Osteocyte (in vitro differentiated cells): ENCODE measurements around the gene OVCH1. TPM values are rescaled to one million over a fixed set of nuclear protein-coding genes. Genes with fewer than 3 reads are reported as not detected.
"Not testable (repeated sequence)": the region's sequence is repeated elsewhere in the genome, so short reads cannot be mapped to it uniquely, and the experiment has no call there.

ENCODE experiments used
- DNase-seq: peaks from one replicate; pipeline ENCODE4 v3.0.0; 2021; ENCODE audit warnings: mixed read lengths; ENCODE audit not compliant: unreplicated experiment; ENCODE audit errors: extremely low spot score
- H3K27ac Mint-ChIP-seq: one replicate; pipeline ENCODE4 v1.8.0; 2021; ENCODE audit warnings: mild to moderate bottlenecking, mixed read lengths; ENCODE audit not compliant: unreplicated experiment
- H3K27me3 Mint-ChIP-seq: one replicate; pipeline ENCODE4 v1.8.0; 2021; ENCODE audit warnings: mixed read lengths; ENCODE audit not compliant: unreplicated experiment
- H3K36me3 Mint-ChIP-seq: one replicate; pipeline ENCODE4 v1.8.0; 2021; ENCODE audit warnings: mixed read lengths; ENCODE audit not compliant: unreplicated experiment
- H3K4me1 Mint-ChIP-seq: one replicate; pipeline ENCODE4 v1.8.0; 2021; ENCODE audit warnings: mixed read lengths; ENCODE audit not compliant: unreplicated experiment
- H3K4me3 Mint-ChIP-seq: one replicate; pipeline ENCODE4 v1.8.0; 2021; ENCODE audit warnings: mild to moderate bottlenecking, moderate library complexity, mixed read lengths; ENCODE audit not compliant: unreplicated experiment
- H3K9me3 Mint-ChIP-seq: one replicate; pipeline ENCODE4 v1.8.0; 2021; ENCODE audit warnings: mixed read lengths; ENCODE audit not compliant: unreplicated experiment
- total RNA-seq: library from RNA; stranded (reverse); gene quantifications from 2 replicates; pipeline ENCODE4 v1.2.1, GENCODE V29; 2021
- TF ChIP-seq, protein P1 (sequence below): fragments of 200-600 bp; sonication (generic); IDR thresholded peaks from 2 replicates; pipeline ENCODE4 v1.5.0; 2021; ENCODE audit warnings: antibody characterized with exemption, mild to moderate bottlenecking, moderate library complexity

OVCH1 gene
- total RNA-seq, 1 donor from 2014 or later = 0.46 TPM

DNA sequence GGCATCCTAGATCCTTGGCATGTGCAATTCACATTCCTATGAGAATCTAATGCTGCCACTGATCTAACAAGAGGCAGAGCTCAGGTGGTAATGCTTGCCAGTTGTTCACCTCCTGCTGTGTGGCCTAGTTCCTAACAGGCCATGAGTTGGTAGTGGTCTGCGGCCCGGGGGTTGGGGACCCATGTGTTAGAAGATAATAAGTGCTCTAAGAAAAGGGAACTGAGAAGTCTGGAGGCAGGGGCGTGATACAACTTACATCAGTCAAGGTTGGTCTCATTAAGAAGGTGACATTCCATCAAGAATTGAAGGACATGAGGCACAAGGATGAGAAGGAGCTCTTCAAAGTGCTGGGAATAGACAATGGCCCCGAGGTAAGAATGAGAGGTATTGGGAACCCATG is 49.3 kb downstream of the OVCH1 start:
- H3K4me1 Mint-ChIP-seq = no peaks in the 10 kb centered on the region
- DNase-seq = no peak
- TF ChIP-seq, protein P1, sequence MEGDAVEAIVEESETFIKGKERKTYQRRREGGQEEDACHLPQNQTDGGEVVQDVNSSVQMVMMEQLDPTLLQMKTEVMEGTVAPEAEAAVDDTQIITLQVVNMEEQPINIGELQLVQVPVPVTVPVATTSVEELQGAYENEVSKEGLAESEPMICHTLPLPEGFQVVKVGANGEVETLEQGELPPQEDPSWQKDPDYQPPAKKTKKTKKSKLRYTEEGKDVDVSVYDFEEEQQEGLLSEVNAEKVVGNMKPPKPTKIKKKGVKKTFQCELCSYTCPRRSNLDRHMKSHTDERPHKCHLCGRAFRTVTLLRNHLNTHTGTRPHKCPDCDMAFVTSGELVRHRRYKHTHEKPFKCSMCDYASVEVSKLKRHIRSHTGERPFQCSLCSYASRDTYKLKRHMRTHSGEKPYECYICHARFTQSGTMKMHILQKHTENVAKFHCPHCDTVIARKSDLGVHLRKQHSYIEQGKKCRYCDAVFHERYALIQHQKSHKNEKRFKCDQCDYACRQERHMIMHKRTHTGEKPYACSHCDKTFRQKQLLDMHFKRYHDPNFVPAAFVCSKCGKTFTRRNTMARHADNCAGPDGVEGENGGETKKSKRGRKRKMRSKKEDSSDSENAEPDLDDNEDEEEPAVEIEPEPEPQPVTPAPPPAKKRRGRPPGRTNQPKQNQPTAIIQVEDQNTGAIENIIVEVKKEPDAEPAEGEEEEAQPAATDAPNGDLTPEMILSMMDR = no peak
- H3K9me3 Mint-ChIP-seq = no peaks in the 10 kb centered on the region
- H3K4me3 Mint-ChIP-seq = no peak overlapping the region
- peaks cover 22% of the 10 kb centered on the region for H3K27me3 Mint-ChIP-seq
- no peak overlapping the region for H3K27ac Mint-ChIP-seq
- H3K36me3 Mint-ChIP-seq = no peaks in the 10 kb centered on the region

DNA sequence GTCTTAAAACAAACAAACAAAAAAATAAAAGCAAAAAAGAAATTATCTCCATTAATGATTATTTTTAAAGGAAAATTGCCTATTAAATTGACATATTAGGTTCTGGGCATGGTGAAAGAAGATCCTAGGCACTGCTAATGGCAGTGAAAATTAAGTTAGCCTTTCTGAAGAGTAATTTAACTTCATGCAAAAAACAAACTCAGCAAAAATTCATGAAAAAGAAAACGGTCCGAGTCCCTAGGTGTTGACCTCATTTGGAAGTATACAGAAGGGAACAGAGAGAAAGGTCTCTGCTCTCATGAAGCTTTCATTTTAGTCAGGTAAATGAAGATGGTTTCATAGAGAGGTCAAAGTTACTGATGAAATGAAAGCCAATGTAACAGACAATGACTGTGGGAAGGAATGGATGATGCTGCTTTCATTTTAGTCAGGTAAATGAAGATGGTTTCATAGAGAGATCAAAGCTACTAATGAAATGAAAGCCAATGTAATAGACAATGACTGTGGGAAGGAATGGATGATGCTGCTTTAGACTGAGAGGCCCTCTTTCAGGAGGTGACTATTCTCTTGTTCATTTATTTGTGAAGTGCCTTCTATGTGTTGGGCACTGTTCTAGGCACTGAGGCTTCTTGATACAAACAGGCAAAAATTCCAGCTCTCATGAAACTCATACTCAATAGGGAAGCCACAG is 50.1 kb downstream of the OVCH1 start:
- TF ChIP-seq, protein P1 = no peak
- Mint-ChIP-seq H3K9me3 (no peaks in the 10 kb centered on the region), H3K36me3 (peaks cover 3% of the 10 kb centered on the region), H3K4me1 (no peaks in the 10 kb centered on the region), H3K27ac (no peak overlapping the region), H3K4me3 (no peak overlapping the region), H3K27me3 (peaks cover 17% of the 10 kb centered on the region)
- DNase-seq = no peak

DNA sequence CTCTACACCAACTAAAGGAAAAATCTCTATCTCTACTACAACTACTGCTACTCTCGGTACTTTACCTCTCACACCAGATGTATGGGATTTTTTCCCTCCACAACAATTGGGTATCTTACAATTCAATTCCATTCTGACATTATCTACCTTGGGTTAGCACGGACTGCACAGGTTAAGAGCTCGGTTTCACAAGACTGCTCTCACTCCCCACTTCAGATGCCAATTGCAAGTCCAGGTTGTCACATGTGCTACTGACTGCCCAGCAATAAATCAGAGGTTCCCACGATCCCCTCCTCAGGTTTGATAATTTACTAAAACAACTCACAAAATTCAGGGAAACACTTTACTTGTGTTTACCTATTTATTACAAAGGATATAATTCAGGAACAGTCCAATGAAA is 58.0 kb downstream of the OVCH1 start:
- Mint-ChIP-seq H3K27ac (no peak overlapping the region), H3K9me3 (no peaks in the 10 kb centered on the region), H3K27me3 (peaks cover 2% of the 10 kb centered on the region), H3K36me3 (peaks cover 5% of the 10 kb centered on the region), H3K4me1 (no peaks in the 10 kb centered on the region), H3K4me3 (no peak overlapping the region)
- TF ChIP-seq, protein P1 = no peak
- no peak for DNase-seq

DNA sequence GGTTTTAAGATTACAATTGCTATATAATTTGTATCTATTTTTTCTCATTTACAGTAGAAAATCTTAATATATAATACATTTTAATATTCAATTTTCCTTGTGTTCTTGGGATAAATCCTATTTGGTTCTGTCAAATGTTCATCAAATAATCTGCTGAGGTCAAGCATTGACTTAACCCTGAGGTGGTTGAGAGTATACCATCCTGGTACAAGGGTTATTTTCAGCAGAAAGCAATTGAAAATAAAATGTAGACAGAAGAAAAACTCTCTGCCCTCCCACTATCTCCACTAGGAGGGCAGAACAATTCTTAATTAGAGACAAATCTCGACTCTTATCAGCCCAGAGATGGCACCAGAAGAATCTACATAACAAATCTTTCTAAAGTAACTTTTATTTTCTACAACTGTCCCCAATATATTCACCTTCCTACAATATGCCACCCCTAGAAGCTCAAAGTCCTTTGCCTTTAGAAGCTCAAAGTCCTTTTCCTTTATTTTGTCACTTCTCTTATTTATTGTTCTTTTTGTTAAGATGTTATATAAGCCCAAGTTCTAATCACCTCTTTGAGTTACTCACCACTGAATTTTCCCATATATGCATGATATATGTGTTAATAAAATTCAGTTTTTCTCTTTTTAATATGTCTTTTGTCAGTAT is 58.6 kb downstream of the OVCH1 start:
- TF ChIP-seq, protein P1 = no peak
- H3K27ac Mint-ChIP-seq = no peak overlapping the region
- H3K4me3 Mint-ChIP-seq = no peak overlapping the region

DNA sequence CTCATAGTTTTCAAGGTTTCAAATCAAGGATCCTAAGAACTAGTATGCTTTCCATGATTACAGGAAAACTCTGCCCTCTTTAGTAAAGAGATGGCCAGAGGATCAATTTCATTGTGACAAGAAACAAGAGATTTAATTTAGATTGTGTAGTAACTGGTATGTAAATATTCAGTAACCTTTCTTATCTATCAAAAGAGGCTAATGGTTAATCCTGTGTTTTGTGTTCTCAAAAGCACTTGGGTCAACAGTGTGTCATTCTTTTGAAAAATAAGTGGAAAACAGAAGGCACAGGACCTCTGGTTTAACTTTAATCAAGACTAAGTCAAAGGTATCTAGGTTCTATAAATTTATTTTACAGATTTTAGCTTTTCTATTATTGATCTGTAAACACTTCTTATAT is 59.9 kb downstream of the OVCH1 start:
- Mint-ChIP-seq H3K27ac (no peak overlapping the region), H3K9me3 (no peaks in the 10 kb centered on the region), H3K27me3 (peaks cover 6% of the 10 kb centered on the region), H3K4me3 (no peak overlapping the region), H3K4me1 (no peaks in the 10 kb centered on the region), H3K36me3 (peaks cover 2% of the 10 kb centered on the region)
- DNase-seq = no peak
- TF ChIP-seq, protein P1 = no peak

More for the DNA sequence above, 58.6 kb downstream of the OVCH1 start:
- H3K4me1 Mint-ChIP-seq = no peaks in the 10 kb centered on the region
- peaks cover 5% of the 10 kb centered on the region for H3K36me3 Mint-ChIP-seq
- no peaks in the 10 kb centered on the region for H3K9me3 Mint-ChIP-seq
- peaks cover 3% of the 10 kb centered on the region for H3K27me3 Mint-ChIP-seq
- DNase-seq = no peak

DNA sequence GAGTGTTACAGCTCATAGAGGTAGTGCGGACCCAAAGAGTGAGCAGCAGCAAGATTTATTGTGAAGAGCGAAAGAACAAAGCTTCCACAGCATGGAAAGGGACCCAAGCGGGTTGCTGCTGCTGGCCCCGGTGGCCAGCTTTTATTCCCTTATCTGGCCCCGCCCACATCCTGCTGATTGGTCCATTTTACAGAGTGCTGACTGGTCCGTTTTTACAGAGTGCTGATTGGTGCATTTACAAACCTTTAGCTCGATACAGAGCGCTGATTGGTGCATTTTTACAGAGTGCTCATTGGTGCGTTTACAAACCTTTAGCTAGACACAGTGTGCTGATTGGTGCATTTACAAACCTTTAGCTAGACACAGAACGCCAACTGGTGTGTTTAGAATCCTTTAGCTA is 60.7 kb downstream of the OVCH1 start:
- not testable (repeated sequence) for H3K4me3 Mint-ChIP-seq, H3K4me1 Mint-ChIP-seq, H3K27ac Mint-ChIP-seq, H3K9me3 Mint-ChIP-seq, DNase-seq, H3K36me3 Mint-ChIP-seq
- H3K27me3 Mint-ChIP-seq = peaks cover 13% of the 10 kb centered on the region
